HCT116 (cell line): Measurements from ENCODE around the gene FBXO22.

Source experiments
- RAD21 ChIP-seq: IDR thresholded peaks from 2 replicates; pipeline ENCODE4 v1.6.1; 2012; ENCODE audit warnings: low read depth, mild to moderate bottlenecking
- TF ChIP-seq, protein P1 (sequence below), 3 experiments: fragments of 200-600 bp in 1 of 3; sonication (generic) in 1 of 3; IDR thresholded peaks in 2 of 3; conservative IDR thresholded peaks in 1 of 3; 2 replicates each; pipeline ENCODE4 v1.5.1; 2012 to 2017; ENCODE audit warnings: low read depth in 2 of 3, low read length in 2 of 3, antibody characterized with exemption in 1 of 3, borderline replicate concordance in 1 of 3, control low read depth in 1 of 3, mild to moderate bottlenecking in 1 of 3, mixed read lengths in 1 of 3, mixed run types in 1 of 3, moderate library complexity in 1 of 3; ENCODE audit not compliant: insufficient read depth in 1 of 3
- TF ChIP-seq, protein P2 (sequence below): IDR thresholded peaks from 2 replicates; pipeline ENCODE4 v1.6.1; 2012

DNA sequence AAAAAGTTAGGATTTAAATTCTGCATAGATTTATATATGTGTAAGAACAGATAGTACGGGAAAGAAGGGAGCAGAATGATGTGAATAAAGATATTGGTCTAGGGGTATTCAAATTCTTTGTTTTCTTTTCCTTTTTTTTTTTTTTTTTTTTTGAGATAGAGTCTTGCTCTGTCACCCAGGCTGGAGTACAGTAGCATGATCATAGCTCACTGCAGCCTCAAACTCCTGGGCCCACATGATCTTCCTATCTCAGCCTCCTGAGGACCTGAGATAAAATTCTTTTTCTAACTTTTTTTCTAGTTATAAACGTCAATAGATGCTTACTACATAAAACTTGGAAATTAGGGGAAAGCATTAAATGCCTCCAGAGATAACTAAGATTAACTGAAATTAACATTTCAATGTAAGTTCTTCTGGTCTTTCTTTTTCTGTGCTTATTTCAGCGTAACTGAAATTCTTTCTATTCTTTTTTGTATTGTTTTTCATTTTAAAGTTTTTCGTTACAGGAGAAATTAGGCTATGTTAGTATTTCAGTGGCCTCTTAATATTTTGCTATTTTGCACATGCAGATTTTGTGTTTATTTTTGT, 31.2 kb upstream of the FBXO22 start:
- TF ChIP-seq, protein P1, sequence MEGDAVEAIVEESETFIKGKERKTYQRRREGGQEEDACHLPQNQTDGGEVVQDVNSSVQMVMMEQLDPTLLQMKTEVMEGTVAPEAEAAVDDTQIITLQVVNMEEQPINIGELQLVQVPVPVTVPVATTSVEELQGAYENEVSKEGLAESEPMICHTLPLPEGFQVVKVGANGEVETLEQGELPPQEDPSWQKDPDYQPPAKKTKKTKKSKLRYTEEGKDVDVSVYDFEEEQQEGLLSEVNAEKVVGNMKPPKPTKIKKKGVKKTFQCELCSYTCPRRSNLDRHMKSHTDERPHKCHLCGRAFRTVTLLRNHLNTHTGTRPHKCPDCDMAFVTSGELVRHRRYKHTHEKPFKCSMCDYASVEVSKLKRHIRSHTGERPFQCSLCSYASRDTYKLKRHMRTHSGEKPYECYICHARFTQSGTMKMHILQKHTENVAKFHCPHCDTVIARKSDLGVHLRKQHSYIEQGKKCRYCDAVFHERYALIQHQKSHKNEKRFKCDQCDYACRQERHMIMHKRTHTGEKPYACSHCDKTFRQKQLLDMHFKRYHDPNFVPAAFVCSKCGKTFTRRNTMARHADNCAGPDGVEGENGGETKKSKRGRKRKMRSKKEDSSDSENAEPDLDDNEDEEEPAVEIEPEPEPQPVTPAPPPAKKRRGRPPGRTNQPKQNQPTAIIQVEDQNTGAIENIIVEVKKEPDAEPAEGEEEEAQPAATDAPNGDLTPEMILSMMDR (IDR thresholded peaks at IDR 0.05 in 2 of 3, conservative IDR thresholded peaks at IDR 0.05 in 1 of 3; ENCODE audit: borderline replicate concordance in 1 of 3, insufficient read depth in 1 of 3, low read depth in 2 of 3, low read length in 2 of 3) = no peak
- TF ChIP-seq RAD21 = no peak
- TF ChIP-seq, protein P2, sequence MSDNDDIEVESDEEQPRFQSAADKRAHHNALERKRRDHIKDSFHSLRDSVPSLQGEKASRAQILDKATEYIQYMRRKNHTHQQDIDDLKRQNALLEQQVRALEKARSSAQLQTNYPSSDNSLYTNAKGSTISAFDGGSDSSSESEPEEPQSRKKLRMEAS = no peak
